ENCODE results near the gene VPREB1.

GRCh38 chr22:22239311-22239939 is 5.2 kb upstream of the VPREB1 start:
- TF ChIP-seq POLR2A (IDR thresholded peaks at IDR 0.05) (no peak), CTCF (IDR thresholded peaks at IDR 0.05) (no peak)
